Sigmoid colon (tissue), 7 donors: Measurements from ENCODE around the gene C1QL1. TPM values are rescaled to one million over a fixed set of nuclear protein-coding genes. Genes with fewer than 3 reads are reported as not detected.
A peak's percentile ranks its signal among the peaks of the same experiment; 100 is the strongest.

Source experiments
- DNase-seq: peaks from one replicate; pipeline ENCODE4 v3.0.0-alpha.2; 2019
- H3K27ac ChIP-seq, 4 donors: fragments of 200-600 bp; sonication (generic); one replicate each; pipeline ENCODE4 v1.5.1; 2016 to 2019; ENCODE audit warnings: mild to moderate bottlenecking in 1 of 4
- H3K27me3 ChIP-seq, 3 donors: fragments of 200-600 bp; sonication (generic); one replicate each; pipeline ENCODE4 v1.5.1; 2019; ENCODE audit warnings: mild to moderate bottlenecking in 1 of 3
- H3K36me3 ChIP-seq, 4 donors: fragments of 200-600 bp; sonication (generic); one replicate each; pipeline ENCODE4 v1.5.1; 2016 to 2019
- H3K4me1 ChIP-seq, 4 donors: fragments of 200-600 bp; sonication (generic); one replicate each; pipeline ENCODE4 v1.5.1; 2017 to 2019
- H3K4me3 ChIP-seq, 4 donors: fragments of 200-600 bp; sonication (generic); one replicate each; pipeline ENCODE4 v1.5.1; 2017 to 2019; ENCODE audit warnings: mild to moderate bottlenecking in 2 of 4, moderate library complexity in 1 of 4
- H3K9me3 ChIP-seq, 4 donors: fragments of 200-600 bp in 3 of 4; sonication (generic) in 3 of 4; one replicate each; pipeline versions ENCODE4 v1.5.1 to v1.6.1; 2013 to 2019
- CTCF ChIP-seq, 4 experiments: fragments of 450-650 bp in 3 of 4; fragments of 200-600 bp in 1 of 4; IDR thresholded peaks; one replicate each; pipeline ENCODE4 v1.5.1; 2016 to 2019; ENCODE audit warnings: antibody characterized with exemption in 4 of 4, mild to moderate bottlenecking in 3 of 4, moderate library complexity in 2 of 4
- EP300 ChIP-seq, 4 donors: sonication (generic); formaldehyde crosslinking; IDR thresholded peaks; one replicate each; pipeline ENCODE4 v1.6.1; 2017; ENCODE audit warnings: antibody characterized with exemption in 4 of 4
- POLR2A ChIP-seq, 2 donors: fragments of 450-650 bp; IDR thresholded peaks; one replicate each; pipeline ENCODE4 v1.6.1; 2016; ENCODE audit warnings: antibody characterized with exemption in 2 of 2, mild to moderate bottlenecking in 2 of 2, moderate library complexity in 2 of 2
- POLR2AphosphoS5 ChIP-seq, 4 donors: sonication (generic); formaldehyde crosslinking; IDR thresholded peaks; one replicate each; pipeline ENCODE4 v1.6.1; 2017; ENCODE audit warnings: antibody characterized with exemption in 4 of 4
- WGBS, 2 donors: extraction: QIAGEN DNeasy Blood & Tissue Kit; methylation state at CpG; one replicate each; pipeline ENCODE4 v1.1.7; 2013; 5-methylcytosine and 5-hydroxymethylcytosine counted together
- intact Hi-C: fragments of 100-400 bp; cut with DNase I; formaldehyde crosslinking; loops from one replicate; pipeline ENCODE4 v1.15.1; 2023
- polyA plus RNA-seq, 3 donors: library from polyadenylated mRNA; stranded (reverse); fragments of 200-250 nt; gene quantifications; one replicate each; pipeline ENCODE4 v1.2.3, GENCODE V29; 2013
- total RNA-seq, 4 donors: library from RNA; depleted of rRNA; stranded (reverse); fragments of >200 nt; gene quantifications; one replicate each; pipeline ENCODE4 v1.1.0, GENCODE V29; 2016
- donor health status: healthy with polysubstance abuse.
- donor health status: Bipolar disorder and iron deficiency.
- donor health status: healthy.

The C1QL1 gene
- total and polyA plus RNA-seq, 7 donors, result 0.41 to 4.3 (median 1.5) TPM; not detected in 1

GRCh38 chr17:44959821-44960531 lies 8.1 kb downstream of the C1QL1 start:
- Histone ChIP-seq H3K4me3 (peak overlapping the region in 2 of 4 donors; percentile 3 to 16), H3K27ac (no peak overlapping the region), H3K27me3 (peaks cover 3 to 24% (median 8%) of the 10 kb centered on the region in 3 donors), H3K9me3 (no peaks in the 10 kb centered on the region), H3K4me1 (peaks cover 0 to 11% (median 9%) of the 10 kb centered on the region in 4 donors), H3K36me3 (no peaks in the 10 kb centered on the region)
- 12 to 17% methylated on average over 56 of the region's 56 CpGs for WGBS, 2 donors
- peak; percentile 61 for DNase-seq
- intact Hi-C loops, result no loop called here
- TF ChIP-seq POLR2A (IDR thresholded peaks at IDR 0.05) (no peak), CTCF (IDR thresholded peaks at IDR 0.05) (no peak), POLR2AphosphoS5 (IDR thresholded peaks at IDR 0.05) (no peak), EP300 (IDR thresholded peaks at IDR 0.05) (no peak)

DNA sequence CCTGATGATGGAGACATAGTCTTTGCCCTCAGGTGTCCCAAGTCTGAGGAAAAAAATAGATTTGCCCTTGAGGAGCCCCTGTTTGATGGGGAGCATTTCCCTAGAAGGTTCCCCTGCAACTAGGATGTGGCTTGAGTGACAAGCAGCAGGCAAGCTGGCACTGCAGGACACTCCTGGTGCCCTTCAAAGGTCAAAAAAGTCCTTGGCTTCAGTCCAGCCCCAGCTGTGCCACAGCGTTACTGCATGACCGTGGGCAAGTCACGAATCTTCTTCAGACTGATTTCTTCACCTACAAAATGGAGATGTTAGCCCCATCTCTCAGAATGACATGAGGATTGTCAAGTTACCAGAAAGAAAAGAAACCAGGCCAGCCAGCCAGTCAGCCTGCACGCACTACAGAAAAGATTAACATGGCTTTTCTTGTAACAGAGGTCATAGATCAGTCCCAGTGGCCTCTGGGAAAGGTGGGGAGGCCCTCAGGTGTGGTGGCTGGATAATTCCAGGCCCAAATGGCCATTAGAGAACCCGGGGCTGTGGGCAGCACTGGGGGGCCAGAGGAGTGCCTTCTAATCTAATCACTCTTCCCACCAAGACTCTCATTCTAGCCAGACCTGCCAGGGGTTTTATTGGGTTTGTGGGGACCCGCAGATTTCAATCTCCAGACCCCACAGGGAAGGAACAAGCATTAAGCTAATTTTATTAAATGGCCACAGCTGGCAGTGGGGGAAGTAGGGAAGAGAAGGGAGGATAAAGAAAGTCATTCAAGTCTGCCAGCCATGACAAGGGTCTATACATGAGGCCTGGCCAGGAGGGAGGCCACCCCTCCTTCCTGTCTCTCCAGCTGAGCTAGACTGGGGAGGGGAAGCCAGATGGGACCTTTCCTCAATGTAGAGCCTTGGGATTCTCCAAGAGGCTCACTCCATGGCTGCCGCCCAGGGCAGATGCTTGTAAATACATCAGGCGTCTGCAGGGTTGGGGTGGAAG lies 10.8 kb downstream of the C1QL1 start:
- peaks cover 0 to 11% (median 9%) of the 10 kb centered on the region in 4 donors for H3K4me1 ChIP-seq
- H3K27me3 ChIP-seq, result peaks cover 0 to 23% (median 8%) of the 10 kb centered on the region in 3 donors
- H3K9me3 ChIP-seq, result no peaks in the 10 kb centered on the region
- peak; percentile 29 for DNase-seq
- H3K36me3 ChIP-seq, result no peaks in the 10 kb centered on the region
- no peak overlapping the region for H3K27ac ChIP-seq
- TF ChIP-seq CTCF (IDR thresholded peaks at IDR 0.05) (no peak), POLR2AphosphoS5 (IDR thresholded peaks at IDR 0.05) (no peak), POLR2A (IDR thresholded peaks at IDR 0.05) (no peak), EP300 (IDR thresholded peaks at IDR 0.05) (no peak)
- intact Hi-C loops, result no loop called here
- WGBS, 2 donors, result 61 to 78% methylated on average over 8 of the region's 8 CpGs
- H3K4me3 ChIP-seq, result no peak overlapping the region

GRCh38 chr17:44955674-44956425 lies 12.3 kb downstream of the C1QL1 start:
- peaks cover 0 to 11% (median 9%) of the 10 kb centered on the region in 4 donors for H3K4me1 ChIP-seq
- TF ChIP-seq CTCF (IDR thresholded peaks at IDR 0.05), result no peak
- no peak for TF ChIP-seq POLR2A (IDR thresholded peaks at IDR 0.05)
- TF ChIP-seq EP300 (IDR thresholded peaks at IDR 0.05), result no peak
- TF ChIP-seq POLR2AphosphoS5 (IDR thresholded peaks at IDR 0.05), result no peak
- 76 to 83% methylated on average over 8 of the region's 8 CpGs for WGBS, 2 donors
- no peaks in the 10 kb centered on the region for H3K36me3 ChIP-seq
- peaks cover 0 to 21% (median 7%) of the 10 kb centered on the region in 3 donors for H3K27me3 ChIP-seq
- peak; percentile 15 for DNase-seq
- no peaks in the 10 kb centered on the region for H3K9me3 ChIP-seq
- no peak overlapping the region for H3K4me3 ChIP-seq
- intact Hi-C loops, result no loop called here
- H3K27ac ChIP-seq, result no peak overlapping the region

GRCh38 chr17:44952946-44953475 lies 15.1 kb downstream of the C1QL1 start:
- no peak for TF ChIP-seq POLR2AphosphoS5 (IDR thresholded peaks at IDR 0.05)
- TF ChIP-seq POLR2A (IDR thresholded peaks at IDR 0.05), result no peak
- TF ChIP-seq CTCF (IDR thresholded peaks at IDR 0.05), result no peak
- no peak for TF ChIP-seq EP300 (IDR thresholded peaks at IDR 0.05)
- Histone ChIP-seq H3K27ac (no peak overlapping the region), H3K4me3 (no peak overlapping the region), H3K36me3 (no peaks in the 10 kb centered on the region), H3K4me1 (peaks cover 0 to 4% (median 1%) of the 10 kb centered on the region in 4 donors), H3K9me3 (no peaks in the 10 kb centered on the region), H3K27me3 (no peaks in the 10 kb centered on the region)
- intact Hi-C loops, result no loop called here
- DNase-seq, result peak; percentile 36
- 78 to 82% methylated on average over 6 of the region's 6 CpGs for WGBS, 2 donors
